Measurements from ENCODE around the gene MORF4L1. TPM values are rescaled to one million over a fixed set of nuclear protein-coding genes. Genes with fewer than 3 reads are reported as not detected.

The MORF4L1 gene
- total RNA-seq, 2 donors from 2014 or later, result 330 to 368 TPM

DNA sequence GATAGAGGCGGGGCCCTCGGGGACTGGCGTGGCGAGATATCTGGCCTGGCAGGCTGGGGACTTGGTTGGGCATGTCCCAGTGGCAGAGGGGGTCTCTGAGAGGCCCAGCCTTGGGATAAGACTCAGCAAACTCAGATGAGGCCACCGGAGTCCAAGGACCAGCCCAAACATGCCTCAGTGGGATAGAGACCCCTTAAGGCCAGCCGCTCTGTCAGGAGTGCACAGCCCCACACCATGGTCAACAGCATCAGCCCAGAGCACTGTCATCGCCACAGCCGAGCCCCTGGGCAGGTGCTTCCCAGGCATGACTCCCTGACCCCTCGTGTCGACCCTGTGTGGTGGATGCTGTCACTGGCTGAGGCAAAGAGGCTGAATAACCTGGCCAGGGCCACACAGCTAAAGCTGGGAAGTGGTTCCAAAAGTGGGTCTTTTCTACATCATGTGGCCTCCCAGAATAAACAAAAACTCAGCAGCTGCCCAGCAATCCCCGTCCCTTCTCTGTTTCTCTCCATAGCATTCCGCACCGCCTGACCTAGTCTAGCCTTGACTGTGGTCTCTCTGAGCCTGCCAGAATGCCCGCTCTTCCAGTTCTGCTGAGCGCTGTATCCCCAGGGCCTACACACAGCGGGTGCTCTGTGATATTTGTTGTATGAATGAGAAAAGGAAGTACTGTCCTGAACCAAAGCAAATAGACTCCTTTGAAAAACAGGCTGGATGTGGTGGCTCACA lies 57.0 kb downstream of the MORF4L1 start:
- Histone ChIP-seq H3K27ac (no peak overlapping the region), H3K9me3 (no peaks in the 10 kb centered on the region), H3K27me3 (no peaks in the 10 kb centered on the region), H3K4me3 (no peak overlapping the region), H3K36me3 (peaks cover 22% of the 10 kb centered on the region), H3K4me1 (peaks cover 0 to 33% of the 10 kb centered on the region in 2 donors)
- TF ChIP-seq, protein P1, sequence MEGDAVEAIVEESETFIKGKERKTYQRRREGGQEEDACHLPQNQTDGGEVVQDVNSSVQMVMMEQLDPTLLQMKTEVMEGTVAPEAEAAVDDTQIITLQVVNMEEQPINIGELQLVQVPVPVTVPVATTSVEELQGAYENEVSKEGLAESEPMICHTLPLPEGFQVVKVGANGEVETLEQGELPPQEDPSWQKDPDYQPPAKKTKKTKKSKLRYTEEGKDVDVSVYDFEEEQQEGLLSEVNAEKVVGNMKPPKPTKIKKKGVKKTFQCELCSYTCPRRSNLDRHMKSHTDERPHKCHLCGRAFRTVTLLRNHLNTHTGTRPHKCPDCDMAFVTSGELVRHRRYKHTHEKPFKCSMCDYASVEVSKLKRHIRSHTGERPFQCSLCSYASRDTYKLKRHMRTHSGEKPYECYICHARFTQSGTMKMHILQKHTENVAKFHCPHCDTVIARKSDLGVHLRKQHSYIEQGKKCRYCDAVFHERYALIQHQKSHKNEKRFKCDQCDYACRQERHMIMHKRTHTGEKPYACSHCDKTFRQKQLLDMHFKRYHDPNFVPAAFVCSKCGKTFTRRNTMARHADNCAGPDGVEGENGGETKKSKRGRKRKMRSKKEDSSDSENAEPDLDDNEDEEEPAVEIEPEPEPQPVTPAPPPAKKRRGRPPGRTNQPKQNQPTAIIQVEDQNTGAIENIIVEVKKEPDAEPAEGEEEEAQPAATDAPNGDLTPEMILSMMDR (IDR thresholded peaks at IDR 0.05), result no peak
- DNase-seq (ENCODE audit: low spot score), result no peak

DNA sequence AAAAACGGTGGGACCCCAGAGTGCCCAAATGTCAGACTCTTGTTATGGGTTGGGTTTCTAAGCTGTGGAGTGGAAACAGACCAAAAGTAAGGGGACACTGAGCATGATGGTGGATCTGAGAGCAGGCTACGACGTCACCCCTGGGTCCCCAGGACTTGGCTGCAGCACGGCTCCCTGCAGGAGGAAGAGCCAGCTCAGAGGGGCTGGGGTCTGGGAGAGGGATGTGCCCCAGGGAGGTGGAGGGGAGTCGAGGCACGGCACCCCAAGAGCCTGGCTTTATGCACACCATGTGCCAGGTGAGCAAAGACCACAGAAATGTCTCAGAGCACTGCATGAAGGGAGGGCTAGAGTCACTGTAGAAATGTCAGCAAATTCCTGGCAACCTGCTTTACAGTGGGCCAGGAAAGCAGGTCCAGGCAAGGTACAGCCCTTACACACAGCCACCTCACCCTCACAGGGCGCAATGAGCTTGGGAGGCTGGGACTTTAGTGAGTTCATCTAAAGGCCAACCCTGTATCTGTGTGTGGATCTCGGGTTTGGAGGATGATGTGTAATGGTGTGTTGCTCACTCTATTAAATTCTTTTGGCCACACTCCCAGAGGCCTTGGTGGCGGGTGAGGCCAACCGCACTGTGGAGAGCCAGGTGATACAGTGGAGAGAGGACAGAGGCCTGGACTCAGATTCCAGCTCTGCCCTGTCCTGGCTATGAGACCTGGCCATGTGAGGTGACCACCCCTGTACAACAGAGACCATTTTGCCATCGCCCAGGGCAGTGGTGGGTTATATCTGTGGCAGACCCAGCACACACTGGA lies 58.1 kb downstream of the MORF4L1 start:
- no peak for DNase-seq (ENCODE audit: low spot score)
- Histone ChIP-seq H3K27me3 (no peaks in the 10 kb centered on the region), H3K27ac (no peak overlapping the region), H3K36me3 (peaks cover 18% of the 10 kb centered on the region), H3K4me1 (peaks cover 0 to 35% of the 10 kb centered on the region in 2 donors), H3K9me3 (no peaks in the 10 kb centered on the region), H3K4me3 (no peak overlapping the region)
- TF ChIP-seq, protein P1 (IDR thresholded peaks at IDR 0.05), result no peak

DNA sequence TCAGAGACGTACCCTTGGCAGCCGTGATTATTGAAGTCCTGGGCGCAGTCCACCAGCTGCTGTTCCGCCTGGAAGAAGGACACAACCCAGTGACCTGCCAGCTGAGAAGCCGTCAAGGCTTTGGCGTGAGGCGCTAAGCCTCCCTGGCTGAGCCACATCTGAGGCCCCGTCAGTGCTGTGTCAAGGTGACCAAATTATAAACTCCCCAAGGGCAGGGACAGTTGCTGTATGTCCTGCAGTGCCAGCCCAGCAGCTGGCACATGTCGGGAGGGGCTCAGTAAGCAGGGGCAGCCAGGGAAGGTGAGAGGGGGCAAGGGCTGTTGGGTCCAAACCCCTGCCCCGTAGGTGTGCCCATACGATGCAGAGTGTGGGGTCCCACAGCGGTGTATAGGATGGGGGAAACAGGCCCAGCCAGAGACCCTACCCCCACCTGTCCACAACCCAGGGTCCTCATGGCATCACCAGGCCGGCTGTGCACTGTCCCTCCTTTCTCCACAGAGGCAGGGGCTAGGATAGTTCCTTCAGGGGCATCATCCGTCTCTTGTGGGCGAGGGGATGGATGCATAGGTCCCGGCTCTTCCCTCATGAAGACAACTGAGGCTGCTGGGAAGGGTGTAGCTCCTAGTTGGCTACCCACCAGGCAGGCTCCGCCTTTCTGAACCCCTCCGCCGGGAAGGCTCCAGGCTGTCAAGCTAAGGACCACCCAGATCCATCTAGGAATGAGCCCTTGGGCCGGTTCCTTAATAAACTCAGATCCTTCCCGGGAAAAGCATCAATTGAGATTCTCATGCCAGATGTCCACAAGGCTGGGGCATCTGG lies 59.0 kb downstream of the MORF4L1 start:
- peaks cover 0 to 41% of the 10 kb centered on the region in 2 donors for H3K4me1 ChIP-seq
- no peaks in the 10 kb centered on the region for H3K27me3 ChIP-seq
- H3K36me3 ChIP-seq, result peaks cover 10% of the 10 kb centered on the region
- TF ChIP-seq, protein P1 (IDR thresholded peaks at IDR 0.05), result no peak
- no peak overlapping the region for H3K4me3 ChIP-seq
- no peaks in the 10 kb centered on the region for H3K9me3 ChIP-seq
- H3K27ac ChIP-seq, result no peak overlapping the region
- DNase-seq (ENCODE audit: low spot score), result no peak

DNA sequence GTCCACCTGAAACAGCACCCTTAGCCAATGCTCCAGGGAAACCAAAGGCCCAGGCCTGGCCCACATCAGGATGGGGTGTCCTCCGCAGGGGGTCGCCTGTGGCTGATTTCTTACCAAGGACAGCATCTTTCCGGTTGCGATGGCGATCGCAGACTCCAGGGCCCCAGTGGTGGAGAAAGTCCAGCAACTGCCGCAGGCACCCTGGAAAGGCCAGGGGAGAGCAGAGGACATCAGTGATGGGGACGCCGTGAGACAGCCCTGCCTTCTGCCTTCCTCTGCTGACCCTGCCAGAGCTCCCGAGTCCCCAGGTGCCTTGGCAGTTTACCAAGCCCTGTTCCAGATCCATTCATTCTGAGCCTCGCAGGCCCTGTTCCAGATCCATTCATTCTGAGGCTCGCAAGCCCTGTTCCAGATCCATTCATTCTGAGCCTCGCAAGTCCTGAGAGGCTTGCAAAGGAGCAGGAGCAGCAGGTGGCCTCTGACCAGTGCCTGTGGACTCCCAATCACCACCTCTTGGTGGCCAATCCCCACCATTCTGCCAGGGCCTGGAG lies 59.6 kb downstream of the MORF4L1 start:
- H3K4me1 ChIP-seq, result peaks cover 0 to 48% of the 10 kb centered on the region in 2 donors
- H3K9me3 ChIP-seq, result no peaks in the 10 kb centered on the region
- no peak overlapping the region for H3K27ac ChIP-seq
- H3K4me3 ChIP-seq, result no peak overlapping the region
- no peaks in the 10 kb centered on the region for H3K27me3 ChIP-seq
- TF ChIP-seq, protein P1 (IDR thresholded peaks at IDR 0.05), result no peak
- no peak for DNase-seq (ENCODE audit: low spot score)
- peaks cover 6% of the 10 kb centered on the region for H3K36me3 ChIP-seq

DNA sequence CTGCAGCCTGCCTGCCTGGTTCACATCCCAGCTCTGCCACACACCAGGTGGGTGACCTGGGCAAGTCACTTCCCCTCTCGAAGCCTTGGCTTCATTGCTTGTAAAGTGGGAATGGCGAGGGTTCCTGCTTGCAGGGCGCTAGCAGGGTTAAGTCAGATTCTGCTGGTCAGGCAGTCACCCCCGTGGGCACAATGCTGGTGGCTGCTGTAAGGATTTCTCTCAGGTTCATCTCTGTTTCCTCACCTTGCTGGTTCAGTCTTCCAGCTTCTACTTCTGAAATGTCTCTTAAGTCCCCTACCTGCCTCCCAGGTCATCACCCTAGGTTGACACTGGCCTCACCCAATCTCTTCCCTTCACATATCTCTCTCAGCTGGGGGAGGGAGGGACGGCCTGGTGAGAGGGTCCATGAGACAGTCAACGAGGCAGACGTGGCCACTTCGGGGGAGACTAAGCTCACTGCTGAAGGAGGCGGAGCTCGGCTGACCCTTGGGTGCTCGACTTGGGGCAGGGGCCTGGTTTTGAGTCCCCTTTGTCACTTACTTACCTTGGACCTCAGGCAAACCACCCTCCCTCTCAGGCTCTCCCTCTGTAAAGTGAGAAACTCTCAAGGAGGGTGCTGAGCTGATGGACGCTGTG lies 60.6 kb downstream of the MORF4L1 start:
- Histone ChIP-seq H3K4me1 (peaks cover 0 to 57% of the 10 kb centered on the region in 2 donors), H3K27me3 (no peaks in the 10 kb centered on the region), H3K9me3 (no peaks in the 10 kb centered on the region), H3K27ac (peak overlapping the region in 1 of 2 donors; percentile 22), H3K4me3 (no peak overlapping the region), H3K36me3 (peaks cover 6% of the 10 kb centered on the region)
- TF ChIP-seq, protein P1 (IDR thresholded peaks at IDR 0.05), result no peak
- no peak for DNase-seq (ENCODE audit: low spot score)
